Measurements from ENCODE around the gene LDLRAD4.

The LDLRAD4 gene

GRCh38 chr18:13179566-13180113 is 38.9 kb upstream of the LDLRAD4 start:
- H3K4me3 ChIP-seq (ENCODE audit: low read depth, low read length): no peak overlapping the region
- no peak for TF ChIP-seq CTCF (IDR thresholded peaks at IDR 0.05; ENCODE audit: low read depth, low read length)

GRCh38 chr18:13180614-13181375 is 37.8 kb upstream of the LDLRAD4 start:
- no peak overlapping the region for H3K4me3 ChIP-seq (ENCODE audit: low read depth, low read length)
- no peak for TF ChIP-seq CTCF (IDR thresholded peaks at IDR 0.05; ENCODE audit: low read depth, low read length)

- H3K4me3 ChIP-seq (ENCODE audit: low read depth, low read length): no peak overlapping the region
- TF ChIP-seq CTCF (IDR thresholded peaks at IDR 0.05; ENCODE audit: low read depth, low read length): no peak
Measured at GRCh38 chr18:13181765-13182164, 36.8 kb upstream of the LDLRAD4 start.

- H3K4me3 ChIP-seq (ENCODE audit: low read depth, low read length): no peak overlapping the region
- TF ChIP-seq CTCF (IDR thresholded peaks at IDR 0.05; ENCODE audit: low read depth, low read length): no peak
Measured at GRCh38 chr18:13183359-13183758, 35.2 kb upstream of the LDLRAD4 start.

GRCh38 chr18:13183790-13184189 is 34.8 kb upstream of the LDLRAD4 start:
- no peak overlapping the region for H3K4me3 ChIP-seq (ENCODE audit: low read depth, low read length)
- no peak for TF ChIP-seq CTCF (IDR thresholded peaks at IDR 0.05; ENCODE audit: low read depth, low read length)

- H3K4me3 ChIP-seq (ENCODE audit: low read depth, low read length): no peak overlapping the region
- TF ChIP-seq CTCF (IDR thresholded peaks at IDR 0.05; ENCODE audit: low read depth, low read length): no peak
Measured at GRCh38 chr18:13184396-13184795, 34.2 kb upstream of the LDLRAD4 start.

- TF ChIP-seq CTCF (IDR thresholded peaks at IDR 0.05; ENCODE audit: low read depth, low read length): no peak
Measured at GRCh38 chr18:13185675-13186198, 32.8 kb upstream of the LDLRAD4 start.

More at GRCh38 chr18:13185675-13186198, 32.8 kb upstream of the LDLRAD4 start:
- H3K4me3 ChIP-seq (ENCODE audit: low read depth, low read length): no peak overlapping the region
